ENCODE measurements around the gene OR2V2. TPM values are rescaled to one million over a fixed set of nuclear protein-coding genes. Genes with fewer than 3 reads are reported as not detected.

Gene OR2V2
- total and polyA plus RNA-seq, 8 donors = not detected

GRCh38 chr5:181121675-181122561, 25.5 kb upstream of the OR2V2 start:
- Histone ChIP-seq H3K9me3 (no peaks in the 10 kb centered on the region), H3K4me3 (no peak overlapping the region), H3K36me3 (no peaks in the 10 kb centered on the region), H3K27me3 (peaks cover 0 to 11% (median 0%) of the 10 kb centered on the region in 4 donors), H3K4me1 (no peaks in the 10 kb centered on the region), H3K27ac (no peak overlapping the region)
- no peak for FAIRE-seq
- WGBS, 2 donors = 54 to 63% methylated on average over 28 of the region's 28 CpGs
- ATAC-seq = peak in 1 of 4 donors; percentile 35
- TF ChIP-seq CTCF (IDR thresholded peaks at IDR 0.05) = no peak
- no peak for DNase-seq
- intact Hi-C loops (cut with DNase I) = no loop called here

- H3K27me3 ChIP-seq = peaks cover 0 to 9% (median 0%) of the 10 kb centered on the region in 4 donors
- no peak for ATAC-seq
These were observed 22.9 kb upstream of the OR2V2 start for GRCh38 chr5:181124526-181124925.

GRCh38 chr5:181126841-181127240, 20.5 kb upstream of the OR2V2 start:
- TF ChIP-seq CTCF (IDR thresholded peaks at IDR 0.05) = no peak
- no peaks in the 10 kb centered on the region for H3K36me3 ChIP-seq
- ATAC-seq (no peak), DNase-seq (no peak), FAIRE-seq (no peak)
- no peak overlapping the region for H3K4me3 ChIP-seq
- WGBS, 2 donors = 54 to 65% methylated on average over 18 of the region's 18 CpGs
- no peaks in the 10 kb centered on the region for H3K9me3 ChIP-seq
- H3K27me3 ChIP-seq = peaks cover 0 to 5% (median 0%) of the 10 kb centered on the region in 4 donors
- no peak overlapping the region for H3K27ac ChIP-seq
- H3K4me1 ChIP-seq = no peaks in the 10 kb centered on the region
- intact Hi-C loops (cut with DNase I) = no loop called here

More at GRCh38 chr5:181124526-181124925, 22.9 kb upstream of the OR2V2 start:
- Histone ChIP-seq H3K4me3 (no peak overlapping the region), H3K27ac (no peak overlapping the region), H3K36me3 (no peaks in the 10 kb centered on the region), H3K4me1 (no peaks in the 10 kb centered on the region), H3K9me3 (no peaks in the 10 kb centered on the region)
- FAIRE-seq (no peak), DNase-seq (no peak)
- TF ChIP-seq CTCF (IDR thresholded peaks at IDR 0.05) = no peak
- 55 to 59% methylated on average over 3 of the region's 3 CpGs for WGBS, 2 donors
- intact Hi-C loops (cut with DNase I) = no loop called here

- ATAC-seq = no peak
- no peak for DNase-seq
- Histone ChIP-seq H3K27me3 (peaks cover 0 to 2% (median 0%) of the 10 kb centered on the region in 4 donors), H3K9me3 (no peaks in the 10 kb centered on the region), H3K4me1 (no peaks in the 10 kb centered on the region), H3K36me3 (no peaks in the 10 kb centered on the region), H3K27ac (no peak overlapping the region), H3K4me3 (no peak overlapping the region)
- FAIRE-seq = no peak
- WGBS, 2 donors = 67 to 75% methylated on average over 10 of the region's 10 CpGs
- intact Hi-C loops (cut with DNase I) = no loop called here
- no peak for TF ChIP-seq CTCF (IDR thresholded peaks at IDR 0.05)
These were observed 19.9 kb upstream of the OR2V2 start for GRCh38 chr5:181127456-181127855.
